Activated CD8-positive, alpha-beta memory T cell treated with anti-CD3 and anti-CD28 coated beads for 48 hours (primary cell): Measurements from ENCODE around the gene AGPAT4.
"Not testable (repeated sequence)": the region's sequence is repeated elsewhere in the genome, so short reads cannot be mapped to it uniquely, and the experiment has no call there.

Experiments used
- DNase-seq, 3 experiments: peaks; one replicate each; pipeline ENCODE4 v3.0.0-alpha.2; 2020; ENCODE audit warnings: low read depth in 2 of 3, low spot score in 2 of 3

Gene AGPAT4, protein sequence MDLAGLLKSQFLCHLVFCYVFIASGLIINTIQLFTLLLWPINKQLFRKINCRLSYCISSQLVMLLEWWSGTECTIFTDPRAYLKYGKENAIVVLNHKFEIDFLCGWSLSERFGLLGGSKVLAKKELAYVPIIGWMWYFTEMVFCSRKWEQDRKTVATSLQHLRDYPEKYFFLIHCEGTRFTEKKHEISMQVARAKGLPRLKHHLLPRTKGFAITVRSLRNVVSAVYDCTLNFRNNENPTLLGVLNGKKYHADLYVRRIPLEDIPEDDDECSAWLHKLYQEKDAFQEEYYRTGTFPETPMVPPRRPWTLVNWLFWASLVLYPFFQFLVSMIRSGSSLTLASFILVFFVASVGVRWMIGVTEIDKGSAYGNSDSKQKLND

DNA sequence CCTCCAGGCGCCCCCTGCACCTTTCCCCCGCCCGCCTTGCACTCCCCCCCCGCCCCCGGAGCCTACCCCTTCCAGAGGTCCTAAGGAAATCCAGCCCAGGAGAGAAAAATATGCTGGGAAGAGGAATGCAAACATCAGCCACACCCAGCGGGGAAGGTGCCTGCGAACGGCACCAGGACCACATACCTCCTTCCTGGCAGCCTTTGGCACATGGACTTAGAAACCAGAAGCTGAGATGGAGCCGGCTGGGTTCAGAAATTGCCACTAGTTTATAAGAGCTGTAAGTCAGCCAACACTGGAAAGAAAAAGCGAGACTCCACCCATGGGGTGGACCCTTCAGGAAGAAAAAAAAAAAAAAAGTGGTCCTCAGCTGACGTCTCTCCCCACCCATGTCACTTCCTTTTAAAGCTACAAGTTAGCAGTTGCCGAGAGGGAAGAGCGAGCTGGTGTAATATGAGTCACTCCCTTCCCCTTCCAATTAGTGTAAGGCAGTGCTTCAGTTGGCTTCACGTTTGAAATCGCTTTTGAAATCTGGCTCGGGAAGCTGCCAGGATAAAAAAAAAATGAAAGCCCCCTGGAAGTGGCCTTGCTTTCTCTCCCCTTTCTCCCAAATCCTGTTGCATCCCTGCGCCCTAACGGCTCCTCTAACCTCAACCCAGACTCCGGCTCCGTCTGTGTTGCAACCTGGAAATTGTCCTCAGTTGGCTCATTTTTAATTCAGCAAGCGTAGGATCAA, at the start of gene AGPAT4:
Gene AGPAT4, minus strand, starts transcription at position 310 of the 736 bp plus-strand sequence. CDS start 41,848 bp downstream, outside the sequence.
- peak in 2 of 3 experiments; percentile 6 to 10 for DNase-seq

GRCh38 chr6:161319231-161319630, 45.4 kb upstream of the AGPAT4 start:
- DNase-seq: no peak

- no peak for DNase-seq
Measured at GRCh38 chr6:161318456-161318855, 44.6 kb upstream of the AGPAT4 start.

- no peak for DNase-seq
Measured at GRCh38 chr6:161316531-161316930, 42.7 kb upstream of the AGPAT4 start.

DNA sequence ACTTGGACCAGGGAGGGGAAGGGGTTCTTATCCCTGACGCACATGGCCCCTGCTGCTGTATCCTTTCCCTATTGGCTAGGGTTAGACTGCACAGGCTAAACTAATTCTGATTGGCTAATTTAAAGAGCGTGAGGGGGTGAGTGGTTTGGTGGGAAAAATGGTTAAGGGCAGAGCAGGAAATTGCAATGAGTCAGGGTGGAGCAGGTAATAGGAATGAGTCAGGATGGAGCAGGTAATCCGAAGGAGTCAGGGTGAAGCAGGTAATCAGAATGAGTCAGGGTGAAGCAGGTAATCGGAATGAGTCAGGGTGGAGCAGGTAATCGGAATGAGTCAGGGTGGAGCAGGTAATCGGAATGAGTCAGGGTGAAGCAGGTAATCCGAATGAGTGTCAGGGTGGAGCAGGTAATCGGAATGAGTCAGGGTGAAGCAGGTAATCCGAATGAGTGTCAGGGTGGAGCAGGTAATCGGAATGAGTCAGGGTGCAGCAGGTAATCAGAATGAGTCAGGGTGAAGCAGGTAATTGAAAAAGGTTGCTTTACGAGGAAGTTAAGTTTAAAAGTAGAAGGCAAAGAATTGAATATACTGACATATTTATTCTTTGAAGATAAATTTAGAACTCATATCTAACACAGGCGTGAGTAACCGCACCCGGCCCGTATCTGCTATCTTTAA, 41.5 kb upstream of the AGPAT4 start:
- DNase-seq: not testable (repeated sequence)

- not testable (repeated sequence) for DNase-seq
Measured at GRCh38 chr6:161314541-161315245, 40.8 kb upstream of the AGPAT4 start.

DNA sequence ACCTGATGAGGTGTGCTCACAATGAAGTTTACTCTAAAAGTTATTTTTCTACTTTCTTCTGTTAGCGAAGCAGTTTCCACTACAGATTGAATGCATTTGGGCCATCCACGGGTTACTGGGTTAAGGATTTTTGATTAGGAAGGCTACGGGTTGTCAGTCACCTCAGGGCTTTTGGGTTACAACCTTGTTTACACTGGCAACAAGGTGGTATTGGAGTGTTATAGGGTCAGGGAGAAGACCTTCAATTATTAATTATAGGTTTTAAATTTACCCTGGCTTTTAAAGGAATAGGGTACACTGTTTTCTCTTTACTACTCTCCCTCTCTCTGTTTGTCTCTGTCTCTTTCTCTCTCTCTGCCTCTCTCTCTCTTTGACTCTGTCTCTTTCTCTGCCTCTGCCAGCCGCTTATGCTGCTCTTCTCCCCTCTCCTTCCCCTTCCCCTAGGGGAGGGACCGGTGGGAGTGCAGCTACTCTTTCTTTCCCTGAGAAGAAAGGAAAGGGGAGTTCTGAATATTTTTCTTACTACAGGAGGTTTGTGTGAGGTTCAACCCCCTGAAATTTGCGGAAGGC, 40.2 kb upstream of the AGPAT4 start:
- no peak for DNase-seq

DNA sequence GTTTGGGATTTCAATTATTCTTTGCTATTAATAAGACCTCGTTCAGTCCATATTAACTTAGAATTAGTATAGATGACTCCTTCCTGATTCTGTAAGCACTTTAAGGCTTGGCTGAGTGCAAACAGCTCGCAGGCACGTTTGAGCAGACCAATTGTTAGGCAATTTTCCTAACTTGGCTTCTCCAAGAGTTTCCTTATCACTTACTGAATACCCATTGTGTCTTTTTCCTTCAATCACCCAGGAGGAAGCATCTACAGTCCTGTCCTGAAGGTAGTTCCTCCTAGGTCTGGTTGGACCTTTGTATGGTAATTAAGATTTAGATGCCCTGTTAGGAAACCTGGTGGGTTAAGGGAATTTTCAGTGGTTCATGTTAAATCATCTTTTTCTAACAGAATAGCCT, 39.6 kb upstream of the AGPAT4 start:
- not testable (repeated sequence) for DNase-seq

DNA sequence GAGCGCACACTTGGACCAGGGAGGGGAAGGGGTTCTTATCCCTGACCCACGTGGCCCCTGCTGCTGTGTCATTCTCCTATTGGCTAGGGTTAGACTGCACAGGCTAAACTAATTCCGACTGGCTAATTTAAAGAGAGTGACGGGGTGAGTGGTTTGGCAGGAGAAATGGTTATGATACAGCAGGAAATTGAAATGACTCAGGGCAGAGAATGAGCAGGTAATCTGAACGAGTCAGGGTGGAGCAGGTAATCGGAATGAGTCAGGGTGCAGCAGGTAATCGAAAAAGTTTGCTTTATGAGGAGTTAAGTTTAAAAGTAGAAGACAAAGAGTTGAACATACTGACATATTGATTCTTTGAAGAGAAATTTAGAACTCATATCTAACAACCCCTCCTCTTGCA, 35.9 kb upstream of the AGPAT4 start:
- not testable (repeated sequence) for DNase-seq

- DNase-seq: no peak
Measured at GRCh38 chr6:161308075-161308655, 34.3 kb upstream of the AGPAT4 start.

- DNase-seq: no peak
Measured at GRCh38 chr6:161305860-161306259, 32.0 kb upstream of the AGPAT4 start.

- no peak for DNase-seq
Measured at GRCh38 chr6:161303628-161304340, 29.9 kb upstream of the AGPAT4 start.

DNA sequence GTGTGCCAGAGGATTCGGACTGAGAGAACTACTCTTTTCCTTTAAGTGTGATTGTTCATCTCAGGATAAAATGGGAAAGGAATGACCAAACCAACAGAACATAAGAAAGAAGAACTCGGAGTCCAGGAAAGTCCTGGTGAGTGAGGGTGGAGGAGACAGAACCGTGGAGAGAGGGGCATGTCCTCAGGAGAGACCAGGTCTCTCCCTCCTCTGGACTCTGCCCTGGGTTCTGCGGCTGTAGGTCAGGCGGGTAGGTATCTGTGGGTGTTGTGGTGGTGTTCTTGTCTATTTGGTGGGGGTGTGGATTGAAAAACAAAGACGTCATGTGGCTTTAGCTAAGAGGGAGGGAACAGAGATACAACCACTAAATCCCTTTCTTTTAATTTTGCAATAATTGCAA, 29.1 kb upstream of the AGPAT4 start:
- DNase-seq: no peak

DNA sequence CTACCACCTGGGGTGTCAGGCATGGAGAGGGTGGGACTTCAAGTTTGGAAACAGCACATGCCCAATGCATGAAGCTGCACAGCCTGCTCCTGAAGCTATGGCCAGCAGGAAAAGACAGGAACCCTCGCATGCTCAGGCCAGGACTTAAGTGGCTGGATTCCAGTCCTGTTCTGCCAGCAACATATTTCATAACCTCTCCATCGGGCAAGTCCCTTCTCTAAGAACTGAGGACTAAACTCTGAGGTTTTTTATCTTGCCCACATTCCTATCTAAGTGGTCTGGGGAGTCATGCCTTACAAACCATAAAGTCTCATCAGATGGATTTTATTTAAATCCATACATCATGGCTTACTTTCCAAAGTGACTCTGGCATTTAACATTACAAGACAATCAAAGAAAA, 27.5 kb upstream of the AGPAT4 start:
- no peak for DNase-seq

- DNase-seq: no peak
Measured at GRCh38 chr6:161300823-161301222, 27.0 kb upstream of the AGPAT4 start.

DNA sequence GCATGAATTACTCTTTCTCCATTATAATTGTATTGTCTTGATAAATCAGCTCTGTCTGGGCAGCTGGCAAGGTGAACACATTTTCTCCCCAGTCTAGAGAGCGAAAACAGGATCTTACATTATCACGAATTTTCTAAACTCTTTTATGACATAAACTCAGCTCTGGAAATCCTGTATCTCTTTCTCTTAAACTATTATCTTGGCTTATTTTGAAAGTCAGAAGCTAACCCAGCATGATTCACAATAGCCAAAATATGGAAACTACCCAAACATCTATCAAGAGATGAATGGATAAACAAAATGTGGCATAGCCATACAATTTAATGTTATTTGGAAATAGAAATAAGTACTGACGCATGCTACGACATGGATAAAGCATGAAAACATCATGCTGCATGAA, 25.9 kb upstream of the AGPAT4 start:
- no peak for DNase-seq

DNA sequence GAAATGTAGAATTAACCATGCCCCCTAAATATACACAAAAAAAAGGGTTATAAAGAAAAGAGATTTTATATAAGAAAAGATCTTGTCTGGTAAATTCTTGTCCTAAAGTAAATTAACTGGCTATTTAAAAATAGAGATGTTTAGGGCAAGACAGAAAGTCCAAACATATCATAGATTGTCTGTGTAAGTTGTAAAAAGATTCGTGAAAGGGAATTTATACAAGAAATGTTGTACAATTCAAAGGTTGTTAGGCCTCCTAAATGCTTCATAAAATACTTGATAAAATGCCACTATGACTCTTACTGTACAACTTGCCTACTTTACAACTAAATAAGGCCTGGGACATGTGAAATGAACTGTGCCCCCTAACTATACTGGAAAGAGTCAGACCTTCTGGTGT, 21.9 kb upstream of the AGPAT4 start:
- no peak for DNase-seq

- no peak for DNase-seq
Measured at GRCh38 chr6:161292650-161293281, 18.9 kb upstream of the AGPAT4 start.

- DNase-seq: no peak
Measured at GRCh38 chr6:161292145-161292544, 18.3 kb upstream of the AGPAT4 start.
